ENCODE results near the gene MPPED1.
A peak's percentile ranks its signal among the peaks of the same experiment; 100 is the strongest.

The MPPED1 gene

DNA sequence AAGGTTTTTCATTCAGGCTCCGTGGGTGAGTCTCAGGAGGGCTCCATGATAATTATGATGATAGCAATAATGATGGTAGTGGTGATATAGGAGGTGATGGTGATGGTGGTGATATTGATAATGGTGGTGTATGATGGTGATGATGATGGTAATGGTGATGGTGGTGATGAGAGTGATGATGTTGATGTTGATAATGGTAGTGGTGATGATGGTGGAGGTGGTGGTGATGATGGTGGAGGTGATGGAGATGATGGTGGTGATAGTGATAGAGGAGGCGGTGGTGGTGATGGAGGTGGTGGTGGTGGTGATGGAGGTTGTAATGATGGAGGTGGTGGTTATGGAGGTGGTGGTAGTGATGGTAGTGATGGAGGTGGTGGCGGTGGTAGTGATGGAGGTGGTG lies 79.4 kb downstream of the MPPED1 start:
- DNase-seq = no peak

GRCh38 chr22:43491737-43492136 lies 79.9 kb downstream of the MPPED1 start:
- no peak for DNase-seq

- no peak for DNase-seq
Measured at GRCh38 chr22:43493297-43493696, 81.5 kb downstream of the MPPED1 start.

- DNase-seq = no peak
Measured at GRCh38 chr22:43497956-43498855, 86.4 kb downstream of the MPPED1 start.

DNA sequence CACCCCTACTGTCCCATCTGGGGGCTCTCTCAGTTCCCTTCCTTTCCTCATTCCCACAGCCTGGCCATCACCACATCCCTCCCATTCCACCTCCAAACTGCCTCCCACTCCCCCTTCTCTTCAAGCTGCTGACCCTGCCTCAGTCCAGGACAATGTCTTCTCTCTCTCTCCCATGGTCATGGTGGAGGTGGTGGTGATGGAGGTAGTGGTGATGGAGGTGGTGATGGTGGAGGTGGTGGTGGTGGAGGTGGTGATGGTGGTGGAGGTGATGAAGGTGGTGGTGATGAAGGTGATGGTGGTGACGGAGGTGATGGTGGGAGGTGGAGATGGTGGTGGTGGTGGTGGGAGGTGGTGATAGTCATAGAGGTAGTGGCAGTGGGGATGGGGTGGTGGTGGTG lies 87.0 kb downstream of the MPPED1 start:
- DNase-seq = no peak

DNA sequence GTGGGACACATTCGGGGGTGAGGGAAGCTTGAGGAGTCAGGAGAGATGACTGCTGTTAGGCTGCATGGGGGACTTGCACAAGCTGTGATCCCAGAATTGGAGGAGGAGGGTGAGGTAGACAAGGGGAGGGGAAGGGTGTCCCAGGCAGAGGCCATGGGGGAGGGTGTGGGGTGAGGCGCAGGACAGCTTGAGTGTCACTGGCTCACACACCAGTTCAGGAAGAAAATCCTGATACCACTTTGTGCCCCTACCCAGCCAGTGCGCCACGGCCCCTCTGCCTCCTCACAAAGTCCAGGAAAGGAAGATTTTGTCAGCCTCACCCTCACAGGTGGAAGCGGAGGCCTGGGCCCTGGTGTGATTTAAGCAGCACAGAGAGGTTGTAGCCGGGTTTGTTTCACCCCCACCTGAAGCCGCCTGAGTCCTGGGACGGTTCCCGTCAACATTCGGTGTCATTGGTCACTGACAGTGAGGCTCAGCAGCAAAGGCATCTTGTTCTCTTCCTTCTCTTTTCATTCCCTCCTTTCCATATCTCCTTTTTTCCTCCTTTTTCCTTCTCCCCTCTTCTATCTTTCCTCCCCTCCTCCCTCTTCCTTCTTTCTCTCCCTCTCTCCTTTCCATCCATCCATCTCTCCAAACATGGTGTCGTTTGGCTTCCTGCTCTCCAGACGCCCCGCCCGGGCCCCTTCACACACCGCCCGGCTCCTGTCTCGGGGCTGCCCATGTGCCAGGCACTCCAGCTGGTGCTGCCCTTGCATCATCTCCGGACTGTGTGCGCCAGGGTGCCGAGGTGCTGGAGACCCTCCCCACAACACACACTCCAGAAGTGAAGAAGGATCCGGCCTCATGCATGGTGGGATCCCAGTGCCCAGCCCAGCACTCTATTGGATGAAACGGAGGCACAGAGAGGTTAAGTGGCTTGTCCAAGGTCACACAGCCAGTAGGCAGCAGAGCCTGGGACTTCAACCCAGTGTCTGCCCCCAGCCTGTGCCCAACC lies 89.3 kb downstream of the MPPED1 start:
- DNase-seq = no peak

DNA sequence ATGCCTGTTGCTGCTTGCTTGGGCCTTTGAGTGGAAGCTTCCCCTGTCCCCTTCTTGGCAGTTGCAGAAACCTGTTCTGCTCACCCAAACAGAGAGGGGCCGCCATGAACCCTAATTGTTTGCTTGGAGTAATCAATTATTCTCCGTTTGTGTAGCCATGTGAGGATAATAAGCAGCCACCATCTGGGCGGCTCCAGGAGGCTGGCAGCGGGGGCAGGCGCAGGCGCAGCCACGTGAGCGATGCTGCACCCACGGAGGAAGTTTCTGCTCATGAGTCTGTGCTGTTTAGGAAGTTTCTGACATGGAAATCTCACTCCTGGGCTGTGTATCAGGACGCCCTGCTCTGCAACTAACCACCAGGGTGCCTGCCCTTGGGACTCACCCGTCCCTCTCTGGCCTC lies 90.1 kb downstream of the MPPED1 start:
- peak in 19 of 56 donors; percentile 5 to 61 (median 20) for DNase-seq

DNA sequence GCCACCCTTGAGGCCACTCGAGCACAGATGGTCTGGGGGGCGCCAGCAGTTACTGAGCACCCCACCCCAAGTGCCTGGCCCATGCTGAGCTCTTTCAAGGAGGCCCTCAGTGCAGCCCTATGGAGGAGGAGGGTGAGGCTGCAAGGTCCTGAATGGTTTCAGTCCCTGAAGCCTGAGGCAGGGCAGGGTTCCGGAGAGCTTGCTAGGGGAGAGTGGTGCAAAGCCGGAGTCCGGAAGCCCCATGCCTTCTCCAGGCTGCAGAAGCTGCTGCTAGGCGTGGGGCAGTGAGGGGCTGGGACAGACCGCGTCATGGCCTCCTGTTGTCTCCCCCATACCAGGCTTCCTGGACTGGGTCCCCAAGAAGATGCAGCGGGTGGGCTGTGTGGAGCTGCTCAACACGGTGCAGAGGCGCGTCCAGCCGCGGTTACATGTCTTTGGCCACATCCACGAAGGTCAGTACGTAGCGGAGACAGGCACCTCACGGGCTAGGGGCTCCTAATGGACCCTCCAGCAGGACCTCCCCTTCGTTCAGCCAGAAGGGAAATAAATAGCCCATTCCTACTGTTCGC lies 90.6 kb downstream of the MPPED1 start:
- no peak for DNase-seq

- no peak for DNase-seq
Measured at GRCh38 chr22:43504068-43504467, 92.3 kb downstream of the MPPED1 start.

- DNase-seq = no peak
Measured at GRCh38 chr22:43504666-43505261, 93.0 kb downstream of the MPPED1 start.

- DNase-seq = no peak
Measured at GRCh38 chr22:43505423-43505822, 93.6 kb downstream of the MPPED1 start.

DNA sequence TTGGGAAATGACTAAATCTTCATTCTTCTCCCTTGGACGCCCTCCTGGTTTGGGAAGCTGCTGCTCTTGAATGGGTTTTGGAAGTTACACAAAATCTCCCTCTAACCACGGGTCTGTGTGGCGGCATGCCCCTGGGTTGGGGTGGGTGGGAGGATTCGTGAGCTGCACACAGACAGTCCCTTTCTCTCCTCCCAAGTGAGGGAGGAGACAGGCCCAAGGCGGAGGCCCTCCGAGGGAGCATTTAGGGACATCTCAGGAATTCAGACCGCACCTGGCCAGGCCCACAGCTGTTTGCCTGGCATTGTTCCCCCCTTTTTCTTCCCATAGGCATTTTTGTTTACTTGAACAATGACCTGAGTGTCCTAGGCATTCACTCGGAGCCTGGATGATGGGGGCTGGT lies 94.1 kb downstream of the MPPED1 start:
- DNase-seq = no peak

DNA sequence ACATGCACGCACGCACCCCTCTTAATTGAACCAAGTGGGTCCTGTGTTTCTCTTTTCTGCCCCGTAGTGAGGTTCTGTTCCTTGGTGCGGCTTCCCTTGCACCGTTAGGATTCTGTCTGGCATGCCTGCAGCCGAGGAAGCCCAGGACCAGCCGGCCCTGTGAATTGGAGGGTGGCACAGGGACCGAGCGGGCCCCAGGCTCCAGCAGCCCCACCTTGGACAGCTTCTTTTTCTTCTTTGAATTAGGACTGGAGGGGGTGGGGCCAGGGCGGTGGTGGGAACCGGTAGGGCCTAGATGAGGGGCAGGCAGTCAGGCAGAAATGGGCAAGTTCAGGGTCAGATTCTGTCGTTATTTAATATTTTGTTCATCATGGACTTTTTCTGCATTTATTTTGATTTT lies 94.7 kb downstream of the MPPED1 start:
- no peak for DNase-seq

DNA sequence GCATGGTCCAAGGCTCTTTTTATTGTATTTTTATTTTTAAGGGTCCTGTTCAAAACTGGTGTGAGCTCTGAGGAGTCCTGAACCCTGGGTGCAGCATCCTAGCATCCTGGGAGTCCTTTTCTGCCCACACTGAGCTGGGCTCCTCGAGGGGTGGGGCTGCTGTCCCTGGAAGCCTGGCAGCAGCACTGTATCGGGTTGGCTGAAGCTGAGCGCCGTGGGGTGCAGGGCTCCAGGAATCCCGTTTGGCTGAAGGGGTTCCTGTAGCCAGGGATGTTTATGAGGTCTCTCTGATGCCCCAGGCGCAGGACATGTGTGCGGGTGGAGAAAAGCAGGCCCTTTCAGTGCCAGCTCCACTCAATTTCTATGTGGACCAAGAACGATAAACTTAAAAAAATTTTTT lies 95.4 kb downstream of the MPPED1 start:
- DNase-seq = no peak

DNA sequence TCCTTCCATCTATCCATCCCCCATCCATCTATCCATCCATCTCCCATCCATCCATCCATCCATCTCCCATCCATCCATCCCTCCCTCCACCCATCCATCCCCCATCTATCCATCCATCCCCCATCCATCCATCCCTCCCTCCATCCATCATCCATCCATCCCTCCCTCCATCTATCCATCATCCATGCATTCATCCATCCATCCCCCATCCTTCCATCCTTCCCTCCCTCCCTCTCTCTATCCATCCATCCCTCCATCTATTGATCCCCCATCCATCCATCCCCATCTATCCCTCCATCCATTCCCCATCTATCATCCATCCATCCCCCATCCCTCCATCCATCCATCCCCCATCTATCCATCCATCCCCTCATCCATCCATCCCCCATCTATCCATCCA lies 96.7 kb downstream of the MPPED1 start:
- DNase-seq = no peak

GRCh38 chr22:43509337-43509736 lies 97.5 kb downstream of the MPPED1 start:
- DNase-seq = no peak

DNA sequence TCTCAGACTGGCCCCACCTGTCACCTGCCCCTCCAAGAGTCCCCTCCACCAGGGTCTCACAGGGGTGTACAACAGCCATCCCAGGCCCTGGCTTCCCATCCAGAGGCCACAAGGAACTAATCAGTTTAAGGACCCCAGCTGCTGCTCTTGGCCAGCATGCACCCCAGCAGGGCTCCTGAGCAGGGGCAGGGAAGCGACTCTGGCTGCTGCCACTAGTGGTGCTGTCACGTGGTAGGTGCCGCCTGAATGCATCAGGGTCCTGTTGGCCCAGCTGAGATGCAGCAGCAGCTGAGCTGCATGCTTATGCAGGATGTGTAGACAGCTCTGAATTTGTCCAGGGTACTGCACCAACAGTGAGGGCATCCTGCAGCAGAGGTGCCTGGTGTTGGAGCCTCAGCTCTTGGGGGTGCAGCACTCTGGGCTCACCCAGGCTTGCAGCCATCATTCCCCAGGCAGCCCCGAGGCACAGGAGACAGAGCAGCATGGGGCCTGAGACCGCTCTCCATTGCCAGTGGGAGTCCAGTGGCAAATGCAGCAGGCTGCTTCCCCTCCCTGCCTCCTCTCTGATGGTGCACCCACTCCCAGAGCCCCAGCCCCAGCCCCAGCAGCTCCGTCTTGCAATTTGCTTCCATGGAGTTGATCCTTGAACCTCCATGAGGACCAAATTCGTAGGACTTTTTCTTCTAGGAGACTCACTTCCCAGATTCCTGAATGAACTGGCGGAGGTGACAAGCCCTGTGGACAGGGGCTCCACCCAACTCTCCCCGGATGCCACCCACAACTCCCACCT lies 98.7 kb downstream of the MPPED1 start:
- DNase-seq = no peak

DNA sequence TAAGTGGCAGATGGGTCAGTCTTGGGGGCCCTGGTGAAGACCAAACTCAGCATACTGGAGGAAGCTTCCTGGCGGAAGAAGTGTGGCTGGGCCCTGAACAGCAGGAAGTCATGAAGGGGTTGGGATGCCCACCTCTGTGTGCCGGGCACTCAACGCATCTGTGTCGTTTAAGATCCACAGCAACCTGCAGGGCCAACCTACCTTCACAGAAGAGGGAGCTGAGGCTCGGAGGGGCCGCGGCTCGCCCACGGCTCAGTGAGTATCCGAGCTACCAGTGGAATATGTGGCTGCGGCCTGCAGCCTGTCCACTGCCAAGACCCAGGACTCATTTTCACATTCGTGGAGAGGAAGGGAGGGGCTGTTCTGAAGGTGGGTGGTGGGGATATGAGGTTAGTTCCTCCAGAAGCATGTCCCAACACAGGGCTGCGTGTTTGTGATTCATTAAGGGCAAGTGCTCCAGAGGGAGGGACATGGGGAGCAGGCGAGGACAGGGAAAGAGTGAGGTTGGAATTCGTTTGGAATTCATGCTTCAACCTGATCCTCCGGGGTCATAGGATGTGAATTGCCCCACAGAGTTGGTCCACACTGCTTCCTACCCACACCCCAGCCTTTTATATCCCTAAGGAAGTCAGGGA lies 99.6 kb downstream of the MPPED1 start:
- no peak for DNase-seq

- DNase-seq = no peak
Measured at GRCh38 chr22:43512279-43512678, 100.5 kb downstream of the MPPED1 start.
